Transverse colon (tissue), 4 donors: ENCODE measurements around the gene A1BG. TPM values are rescaled to one million over a fixed set of nuclear protein-coding genes. Genes with fewer than 3 reads are reported as not detected.

ENCODE experiments used
- DNase-seq: peaks from one replicate; pipeline ENCODE4 v3.0.0-alpha.2; 2019
- H3K27ac ChIP-seq, 4 donors: fragments of 200-600 bp; sonication (generic); 2 replicates each; pipeline ENCODE4 v1.5.1; 2016 to 2018; ENCODE audit warnings: inconsistent platforms in 4 of 4
- H3K27me3 ChIP-seq: fragments of 200-600 bp; sonication (generic); 2 replicates; pipeline ENCODE4 v1.5.1; 2017; ENCODE audit warnings: inconsistent platforms
- H3K36me3 ChIP-seq, 4 donors: fragments of 200-600 bp; sonication (generic); 2 replicates each; pipeline ENCODE4 v1.5.1; 2017 to 2019; ENCODE audit warnings: inconsistent platforms in 4 of 4
- H3K4me1 ChIP-seq, 4 donors: fragments of 200-600 bp; sonication (generic); 2 replicates each; pipeline ENCODE4 v1.5.1; 2017 to 2020; ENCODE audit warnings: inconsistent platforms in 4 of 4
- H3K4me3 ChIP-seq, 4 donors: fragments of 200-600 bp; sonication (generic); 1 replicate in 1 of 4; 2 replicates in 3 of 4; pipeline versions ENCODE4 v1.5.1 to v1.6.1; 2017 to 2019; ENCODE audit warnings: inconsistent platforms in 4 of 4
- H3K9me3 ChIP-seq, 2 donors: fragments of 200-600 bp; sonication (generic); 2 replicates each; pipeline ENCODE4 v1.5.1; 2017 to 2019; ENCODE audit warnings: inconsistent platforms in 2 of 2
- CTCF ChIP-seq, 5 experiments: fragments of 200-600 bp in 3 of 5; fragments of 450-650 bp in 2 of 5; sonication (generic) in 3 of 5; IDR thresholded peaks; 1 replicate in 2 of 5; 2 replicates in 3 of 5; pipeline ENCODE4 v1.5.1; 2016 to 2017; ENCODE audit warnings: antibody characterized with exemption in 5 of 5, inconsistent platforms in 3 of 5, mild to moderate bottlenecking in 2 of 5, moderate library complexity in 1 of 5
- EP300 ChIP-seq: sonication (generic); formaldehyde crosslinking; IDR thresholded peaks from one replicate; pipeline ENCODE4 v1.6.1; 2017; ENCODE audit warnings: antibody characterized with exemption, low read depth
- POLR2A ChIP-seq: fragments of 450-650 bp; IDR thresholded peaks from one replicate; pipeline ENCODE4 v1.6.1; 2016; ENCODE audit warnings: antibody characterized with exemption, mild to moderate bottlenecking, moderate library complexity
- POLR2AphosphoS5 ChIP-seq, 3 donors: sonication (generic); formaldehyde crosslinking; IDR thresholded peaks; one replicate each; pipeline ENCODE4 v1.6.1; 2016; ENCODE audit warnings: antibody characterized with exemption in 3 of 3
- WGBS, 2 donors: methylation state at CpG; one replicate each; pipeline ENCODE4 v1.1.5; 2018; ENCODE audit warnings: low coverage in 1 of 2; 5-methylcytosine and 5-hydroxymethylcytosine counted together
- in situ Hi-C, 4 donors: fragments of 200-750 bp; cut with MboI; loops; one replicate each; pipeline versions ENCODE4 v1.15.0 to v1.15.1; 2017; ENCODE audit warnings: low sequenced_read_pairs in 3 of 4, low pct_ligation_motif_present in 1 of 4, low pct_unique_long_range_greater_than_20kb in 1 of 4
- intact Hi-C: fragments of 100-400 bp; cut with DNase I; formaldehyde crosslinking; loops from one replicate; pipeline ENCODE4 v1.15.1; 2023; ENCODE audit warnings: low total_unique reads
- total RNA-seq, 4 donors: library from RNA; depleted of rRNA; stranded (reverse); fragments of >200 nt; gene quantifications; one replicate each; pipeline ENCODE4 v1.1.0, GENCODE V29; 2016

Gene A1BG
- total RNA-seq, 4 donors from 2014 or later = 0.60 to 25.1 (median 3.7) TPM; not detected in 1

- Histone ChIP-seq H3K27me3 (peaks cover 62% of the 10 kb centered on the region), H3K27ac (peak overlapping the region; percentile 60 to 86 (median 75)), H3K4me3 (peak overlapping the region; percentile 35 to 58 (median 44)), H3K9me3 (no peaks in the 10 kb centered on the region), H3K4me1 (peaks cover 0 to 26% (median 8%) of the 10 kb centered on the region in 4 donors), H3K36me3 (no peaks in the 10 kb centered on the region)
- TF ChIP-seq POLR2AphosphoS5 (IDR thresholded peaks at IDR 0.05) (peak in 1 of 3 donors; percentile 46), POLR2A (no peak)
- intact Hi-C loops = no loop called here
- in situ Hi-C loops = no loop called here
- 18% methylated on average over 59 of the region's 82 CpGs; no CpG with 5 or more reads in 1 of the 2 donors for WGBS, 2 donors
- DNase-seq = peak; percentile 69
These were observed 6.0 kb downstream of the A1BG start for GRCh38 chr19:58346961-58347929.

GRCh38 chr19:58345558-58345957, 7.7 kb downstream of the A1BG start:
- no peak for DNase-seq
- Histone ChIP-seq H3K27me3 (peaks cover 49% of the 10 kb centered on the region), H3K9me3 (no peaks in the 10 kb centered on the region), H3K36me3 (no peaks in the 10 kb centered on the region), H3K27ac (no peak overlapping the region), H3K4me3 (no peak overlapping the region), H3K4me1 (peaks cover 0 to 23% (median 8%) of the 10 kb centered on the region in 4 donors)
- in situ Hi-C loops (no loop called here), intact Hi-C loops (no loop called here)
- no peak for TF ChIP-seq POLR2A
- TF ChIP-seq CTCF (IDR thresholded peaks at IDR 0.05) = no peak
- TF ChIP-seq POLR2AphosphoS5 (IDR thresholded peaks at IDR 0.05) = no peak
- no peak for TF ChIP-seq EP300
- WGBS, 2 donors = 64 to 68% methylated on average over 3 to 5 of the region's 5 CpGs

GRCh38 chr19:58338825-58339558, 14.3 kb downstream of the A1BG start:
- H3K4me1 ChIP-seq = no peaks in the 10 kb centered on the region
- peaks cover 0 to 8% (median 3%) of the 10 kb centered on the region in 4 donors for H3K36me3 ChIP-seq
- whole genome bisulfite sequencing, 2 donors = 89% methylated on average over 29 of the region's 30 CpGs; no CpG with 5 or more reads in 1 of the 2 donors
- in situ Hi-C loops (no loop called here), intact Hi-C loops (no loop called here)
- no peak for TF ChIP-seq POLR2A
- no peak for TF ChIP-seq POLR2AphosphoS5 (IDR thresholded peaks at IDR 0.05)
- no peak for TF ChIP-seq CTCF (IDR thresholded peaks at IDR 0.05)
- TF ChIP-seq EP300 = no peak
- H3K27ac ChIP-seq = no peak overlapping the region
- H3K9me3 ChIP-seq = no peaks in the 10 kb centered on the region
- no peak for DNase-seq
- no peak overlapping the region for H3K4me3 ChIP-seq
- H3K27me3 ChIP-seq = no peaks in the 10 kb centered on the region

- no peak overlapping the region for H3K27ac ChIP-seq
- 95% methylated on average over 11 of the region's 11 CpGs; no CpG with 5 or more reads in 1 of the 2 donors for WGBS, 2 donors
- no peak overlapping the region for H3K4me3 ChIP-seq
- no peak for TF ChIP-seq POLR2AphosphoS5 (IDR thresholded peaks at IDR 0.05)
- TF ChIP-seq EP300 = no peak
- no peak for TF ChIP-seq CTCF (IDR thresholded peaks at IDR 0.05)
- TF ChIP-seq POLR2A = no peak
- H3K4me1 ChIP-seq = no peaks in the 10 kb centered on the region
- H3K27me3 ChIP-seq = no peaks in the 10 kb centered on the region
- in situ Hi-C loops = no loop called here
- DNase-seq = no peak
- H3K36me3 ChIP-seq = peaks cover 0 to 8% (median 3%) of the 10 kb centered on the region in 4 donors
- H3K9me3 ChIP-seq = no peaks in the 10 kb centered on the region
- intact Hi-C loops = no loop called here
These were observed 15.0 kb downstream of the A1BG start for GRCh38 chr19:58338336-58338735.
